CD4-positive, CD25-positive, alpha-beta regulatory T cell (primary cell): ENCODE measurements around the gene RAB11FIP5. TPM values are rescaled to one million over a fixed set of nuclear protein-coding genes. Genes with fewer than 3 reads are reported as not detected.
A peak's percentile ranks its signal among the peaks of the same experiment; 100 is the strongest.

ENCODE experiments used
- ATAC-seq, 2 donors: fragments of 150-1000 bp; cut with Tn5 transposase; one replicate each; pipeline ENCODE4 v1.10.0; 2021; ENCODE audit warnings: low read depth in 2 of 2, moderate number of reproducible peaks in 2 of 2, moderate library complexity in 1 of 2
- DNase-seq, 3 donors: peaks; one replicate each; pipeline versions ENCODE4 v3.0.0 to v3.0.0-alpha.2; 2012 to 2022; ENCODE audit warnings: mixed read lengths in 1 of 3
- H3K27ac ChIP-seq: one replicate; pipeline ENCODE4 v1.7.0; 2013; ENCODE audit warnings: mild to moderate bottlenecking, low read length; ENCODE audit not compliant: insufficient read depth, poor library complexity, severe bottlenecking
- H3K27me3 ChIP-seq: one replicate; pipeline ENCODE4 v1.7.0; 2013; ENCODE audit warnings: low read length; ENCODE audit not compliant: control insufficient read depth, insufficient read depth
- H3K36me3 ChIP-seq: one replicate; pipeline ENCODE4 v1.7.0; 2013; ENCODE audit warnings: mild to moderate bottlenecking, low read length, moderate library complexity; ENCODE audit not compliant: control insufficient read depth, insufficient read depth
- H3K4me1 ChIP-seq: 2 replicates; pipeline ENCODE4 v1.7.0; 2013; ENCODE audit warnings: mild to moderate bottlenecking, low read length; ENCODE audit not compliant: insufficient read depth, control insufficient read depth, poor library complexity, severe bottlenecking
- H3K4me3 ChIP-seq: one replicate; pipeline ENCODE4 v1.7.0; 2013; ENCODE audit warnings: low read depth, mild to moderate bottlenecking, low read length, moderate library complexity
- H3K9me3 ChIP-seq, 2 experiments: 1 replicate in 1 of 2; 2 replicates in 1 of 2; pipeline ENCODE4 v1.7.0; 2013; ENCODE audit warnings: low read length in 2 of 2, mild to moderate bottlenecking in 1 of 2, moderate library complexity in 1 of 2; ENCODE audit not compliant: control insufficient read depth in 2 of 2
- H3K27ac Mint-ChIP-seq, 3 donors: one replicate each; pipeline ENCODE4 v1.8.0; 2020 to 2022; ENCODE audit warnings: mild to moderate bottlenecking in 3 of 3, mixed read lengths in 3 of 3, moderate library complexity in 2 of 3
- H3K27me3 Mint-ChIP-seq: one replicate; pipeline ENCODE4 v1.8.0; 2022; ENCODE audit warnings: mild to moderate bottlenecking, mixed read lengths
- H3K36me3 Mint-ChIP-seq: one replicate; pipeline ENCODE4 v1.8.0; 2020; ENCODE audit warnings: mixed read lengths
- H3K4me1 Mint-ChIP-seq, 4 donors: one replicate each; pipeline ENCODE4 v1.8.0; 2020 to 2022; ENCODE audit warnings: mixed read lengths in 4 of 4, mild to moderate bottlenecking in 1 of 4
- H3K4me3 Mint-ChIP-seq, 4 donors: one replicate each; pipeline ENCODE4 v1.8.0; 2020 to 2022; ENCODE audit warnings: mild to moderate bottlenecking in 4 of 4, mixed read lengths in 4 of 4, moderate library complexity in 3 of 4
- H3K9me3 Mint-ChIP-seq, 7 donors: one replicate each; pipeline ENCODE4 v1.8.0; 2020 to 2022; ENCODE audit warnings: mixed read lengths in 7 of 7, mild to moderate bottlenecking in 3 of 7, moderate library complexity in 2 of 7
- polyA plus RNA-seq, 4 donors: library from polyadenylated mRNA; unstranded; fragments of 300-500 nt; fragmentation: Illumina TruSeq; gene quantifications; one replicate each; pipeline ENCODE4 v1.2.3, GENCODE V29; 2021
- total RNA-seq: library from RNA; stranded (reverse); gene quantifications from one replicate; pipeline ENCODE4 v1.2.3, GENCODE V29; 2022

Gene RAB11FIP5
- total and polyA plus RNA-seq, 5 donors from 2014 or later, result 15.4 to 30.8 (median 21.4) TPM

- Mint-ChIP-seq H3K27ac (peak overlapping the region; percentile 65 to 80 (median 70)), H3K4me3 (peak overlapping the region; percentile 64 to 94 (median 78)), H3K27me3 (peaks cover 6% of the 10 kb centered on the region), H3K36me3 (no peaks in the 10 kb centered on the region), H3K9me3 (no peaks in the 10 kb centered on the region), H3K4me1 (peaks cover 5 to 37% (median 23%) of the 10 kb centered on the region in 4 donors)
- DNase-seq (no peak), ATAC-seq (no peak)
- H3K27me3 ChIP-seq, result no peaks in the 10 kb centered on the region
- H3K9me3 ChIP-seq, result no peaks in the 10 kb centered on the region
- H3K4me3 ChIP-seq, result peak overlapping the region; percentile 19
- peak overlapping the region; percentile 73 for H3K27ac ChIP-seq
- H3K4me1 ChIP-seq, result peaks cover 33% of the 10 kb centered on the region
- H3K36me3 ChIP-seq, result no peaks in the 10 kb centered on the region
Observed at GRCh38 chr2:73114273-73114867, 1.6 kb upstream of the RAB11FIP5 start.

DNA sequence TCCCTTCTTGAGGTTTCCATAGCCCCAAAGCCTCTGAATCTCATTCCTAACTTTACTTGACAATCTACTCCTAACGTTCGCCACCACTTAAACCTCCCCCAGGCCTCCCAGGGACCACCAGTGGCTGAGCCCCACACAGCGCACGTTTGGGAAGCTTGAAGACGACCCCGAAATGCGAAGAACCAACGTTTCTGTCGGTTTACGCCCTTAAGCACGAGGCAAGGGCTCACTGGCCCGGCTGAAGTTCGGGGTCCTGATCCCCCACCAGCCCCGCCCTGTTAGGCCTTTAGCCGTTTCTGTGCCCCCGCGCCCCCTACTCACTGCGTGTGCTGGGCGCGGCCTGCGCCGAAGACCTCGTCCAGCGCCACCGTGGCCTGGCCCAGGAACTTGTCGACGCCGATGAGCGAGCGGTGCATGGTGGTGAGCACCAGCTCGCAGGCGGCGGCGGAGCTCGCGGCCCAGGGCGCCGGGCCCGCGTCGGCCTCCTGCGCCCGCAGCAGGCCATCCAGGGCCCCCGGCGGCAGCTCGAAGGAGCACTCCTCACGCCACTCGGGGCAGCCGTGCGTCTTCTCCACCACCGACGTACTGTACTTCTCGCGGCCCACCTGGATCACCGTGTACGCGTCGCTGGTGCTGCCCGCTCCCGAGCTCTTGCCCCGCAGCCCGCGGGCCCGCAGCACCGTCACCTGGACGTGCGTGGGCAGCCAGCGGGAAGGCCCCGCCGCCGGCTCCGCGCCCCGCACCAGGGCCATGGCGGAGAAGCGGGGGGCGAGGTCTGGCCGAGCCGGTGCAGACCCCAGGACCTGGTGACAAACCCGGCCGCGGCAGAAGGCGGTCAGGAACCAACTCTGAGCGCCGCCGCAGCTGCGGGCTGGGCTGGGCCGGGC lies 479 bp downstream of the RAB11FIP5 start:
- Histone ChIP-seq H3K4me1 (peaks cover 46% of the 10 kb centered on the region), H3K27me3 (no peaks in the 10 kb centered on the region), H3K4me3 (peak overlapping the region; percentile 66), H3K27ac (peak overlapping the region; percentile 66), H3K9me3 (no peaks in the 10 kb centered on the region), H3K36me3 (no peaks in the 10 kb centered on the region)
- Mint-ChIP-seq H3K4me1 (peaks cover 6 to 53% (median 28%) of the 10 kb centered on the region in 4 donors), H3K27me3 (peaks cover 6% of the 10 kb centered on the region), H3K36me3 (no peaks in the 10 kb centered on the region), H3K9me3 (no peaks in the 10 kb centered on the region), H3K4me3 (peak overlapping the region; percentile 88 to 99 (median 94)), H3K27ac (peak overlapping the region in 2 of 3 donors; percentile 83 to 91)
- peak; percentile 15 to 22 for ATAC-seq
- peak; percentile 7 to 54 (median 36) for DNase-seq

- Histone ChIP-seq H3K27me3 (no peaks in the 10 kb centered on the region), H3K4me1 (peaks cover 55% of the 10 kb centered on the region), H3K4me3 (peak overlapping the region; percentile 66), H3K27ac (peak overlapping the region; percentile 66), H3K36me3 (no peaks in the 10 kb centered on the region), H3K9me3 (no peaks in the 10 kb centered on the region)
- peaks cover 11 to 58% (median 32%) of the 10 kb centered on the region in 4 donors for H3K4me1 Mint-ChIP-seq
- peak overlapping the region; percentile 88 to 99 (median 94) for H3K4me3 Mint-ChIP-seq
- H3K36me3 Mint-ChIP-seq, result no peaks in the 10 kb centered on the region
- ATAC-seq (no peak), DNase-seq (peak in 2 of 3 donors; percentile 15 to 20)
- H3K27ac Mint-ChIP-seq, result peak overlapping the region in 2 of 3 donors; percentile 83 to 91
- no peaks in the 10 kb centered on the region for H3K9me3 Mint-ChIP-seq
- peaks cover 6% of the 10 kb centered on the region for H3K27me3 Mint-ChIP-seq
Observed at GRCh38 chr2:73111073-73112025, 1.4 kb downstream of the RAB11FIP5 start.

DNA sequence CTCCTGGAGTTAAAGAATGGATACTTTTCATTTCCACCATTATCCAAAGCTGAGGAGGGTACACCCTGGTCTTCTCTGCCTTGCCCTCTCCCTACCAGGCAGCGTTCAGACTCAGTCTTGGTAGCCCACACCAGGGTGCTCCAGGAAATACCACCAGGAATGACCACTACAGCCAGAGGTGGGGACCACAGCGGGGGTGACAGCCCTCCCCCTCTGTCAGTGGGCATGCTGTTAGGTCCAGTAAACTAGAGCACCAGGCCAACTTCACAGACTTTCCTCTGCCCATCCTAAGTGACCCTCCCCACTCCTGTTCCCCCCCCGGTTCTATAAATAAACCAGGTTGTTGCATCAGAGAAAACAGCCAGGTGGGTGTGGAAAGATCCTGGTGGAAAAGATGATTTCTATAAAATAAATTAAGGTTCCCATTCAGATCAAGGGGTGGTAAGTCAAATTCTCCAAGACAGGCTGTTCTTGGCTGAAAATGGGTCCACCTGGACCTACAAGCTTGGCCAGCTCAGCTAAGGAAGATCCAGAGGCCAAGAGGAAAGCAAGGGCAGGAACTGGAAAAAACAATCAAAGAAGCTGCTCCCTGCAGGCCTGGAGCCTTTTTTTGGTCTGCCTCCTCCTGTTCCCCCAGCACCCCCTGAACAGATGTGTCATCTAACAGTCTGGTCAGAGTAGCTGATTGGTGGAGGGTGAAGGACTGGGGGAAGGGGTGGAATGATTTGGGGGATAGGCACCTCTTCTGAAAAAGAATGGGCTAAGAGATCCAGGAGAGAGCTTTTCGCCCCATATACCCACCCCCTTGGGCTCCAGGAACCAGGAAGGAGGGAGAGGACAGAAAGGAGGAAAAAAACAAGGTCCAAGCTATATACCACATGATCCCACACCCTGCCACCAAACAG lies 2.3 kb downstream of the RAB11FIP5 start:
- peak overlapping the region; percentile 23 for H3K27ac ChIP-seq
- peak overlapping the region; percentile 66 for H3K4me3 ChIP-seq
- no peak for ATAC-seq
- H3K4me1 ChIP-seq, result peaks cover 58% of the 10 kb centered on the region
- DNase-seq, result no peak
- H3K27me3 Mint-ChIP-seq, result peaks cover 6% of the 10 kb centered on the region
- H3K4me1 Mint-ChIP-seq, result peaks cover 11 to 66% (median 35%) of the 10 kb centered on the region in 4 donors
- H3K36me3 Mint-ChIP-seq, result no peaks in the 10 kb centered on the region
- H3K9me3 ChIP-seq, result no peaks in the 10 kb centered on the region
- no peaks in the 10 kb centered on the region for H3K36me3 ChIP-seq
- peak overlapping the region; percentile 88 to 99 (median 94) for H3K4me3 Mint-ChIP-seq
- H3K27me3 ChIP-seq, result no peaks in the 10 kb centered on the region
- no peaks in the 10 kb centered on the region for H3K9me3 Mint-ChIP-seq
- peak overlapping the region; percentile 83 to 91 (median 90) for H3K27ac Mint-ChIP-seq

GRCh38 chr2:73109431-73110167 lies 3.1 kb downstream of the RAB11FIP5 start:
- Histone ChIP-seq H3K4me3 (peak overlapping the region; percentile 10), H3K27me3 (no peaks in the 10 kb centered on the region), H3K4me1 (peaks cover 58% of the 10 kb centered on the region), H3K9me3 (no peaks in the 10 kb centered on the region), H3K27ac (no peak overlapping the region), H3K36me3 (no peaks in the 10 kb centered on the region)
- Mint-ChIP-seq H3K4me1 (peaks cover 11 to 69% (median 37%) of the 10 kb centered on the region in 4 donors), H3K27ac (peak overlapping the region; percentile 32 to 83 (median 48)), H3K36me3 (no peaks in the 10 kb centered on the region), H3K9me3 (no peaks in the 10 kb centered on the region), H3K4me3 (peak overlapping the region; percentile 35 to 99 (median 62)), H3K27me3 (peaks cover 6% of the 10 kb centered on the region)
- ATAC-seq (no peak), DNase-seq (no peak)

- no peaks in the 10 kb centered on the region for H3K36me3 ChIP-seq
- no peaks in the 10 kb centered on the region for H3K9me3 Mint-ChIP-seq
- H3K36me3 Mint-ChIP-seq, result no peaks in the 10 kb centered on the region
- H3K4me3 Mint-ChIP-seq, result peak overlapping the region in 3 of 4 donors; percentile 7 to 99 (median 33)
- no peaks in the 10 kb centered on the region for H3K27me3 ChIP-seq
- peak overlapping the region; percentile 25 to 93 (median 32) for H3K27ac Mint-ChIP-seq
- peak; percentile 46 to 60 for ATAC-seq
- H3K4me3 ChIP-seq, result no peak overlapping the region
- no peaks in the 10 kb centered on the region for H3K9me3 ChIP-seq
- peak in 2 of 3 donors; percentile 29 to 55 for DNase-seq
- peaks cover 68% of the 10 kb centered on the region for H3K4me1 ChIP-seq
- peaks cover 11 to 86% (median 51%) of the 10 kb centered on the region in 4 donors for H3K4me1 Mint-ChIP-seq
- H3K27me3 Mint-ChIP-seq, result peaks cover 6% of the 10 kb centered on the region
- peak overlapping the region; percentile 56 for H3K27ac ChIP-seq
Observed at GRCh38 chr2:73107211-73107926, 5.4 kb downstream of the RAB11FIP5 start.
